ENCODE measurements around the gene SLC19A1.

DNA sequence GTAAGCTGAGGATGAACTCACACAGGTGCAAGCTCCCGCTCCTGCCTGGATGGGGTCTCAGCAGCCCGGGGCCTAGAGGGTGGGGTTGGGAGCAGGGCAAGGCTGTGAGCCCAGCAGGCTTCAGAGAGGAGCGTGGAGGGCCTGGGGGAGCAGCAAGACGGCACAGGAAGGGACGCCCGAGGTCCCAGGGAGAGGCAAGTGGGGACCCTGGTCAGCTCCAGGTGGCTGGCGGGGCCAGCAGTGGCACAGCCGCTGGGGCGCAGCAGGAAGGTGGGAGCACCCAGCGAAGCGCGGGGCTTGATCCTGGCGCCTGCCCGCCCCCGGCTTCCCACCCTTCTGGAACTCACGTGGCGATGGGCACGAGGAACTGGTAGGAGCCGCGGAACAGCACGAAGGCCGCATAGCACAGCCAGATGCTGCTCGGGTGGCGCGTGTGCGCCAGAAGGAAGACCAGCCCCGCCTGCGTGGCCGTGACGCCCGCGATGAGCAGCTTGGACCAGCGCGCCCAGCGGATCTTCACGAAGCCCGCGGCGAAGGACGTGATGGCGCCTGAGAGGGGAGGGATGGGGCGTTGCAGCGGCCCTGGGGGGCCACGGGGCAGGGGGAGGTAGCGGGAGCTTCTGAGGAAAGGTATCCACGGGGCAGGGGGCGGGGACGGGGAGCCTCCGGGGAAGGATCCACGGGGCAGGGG, 11.7 kb downstream of the SLC19A1 start:
- TF ChIP-seq POLR2A (IDR thresholded peaks at IDR 0.05), result no peak
- TF ChIP-seq CTCF (IDR thresholded peaks at IDR 0.05), result no peak
- TF ChIP-seq POLR2AphosphoS5 (IDR thresholded peaks at IDR 0.05), result no peak
- no peak for TF ChIP-seq EP300 (IDR thresholded peaks at IDR 0.05)
